Effector CD8-positive, alpha-beta T cell (primary cell): ENCODE data around the gene S100A6.
A peak's percentile ranks its signal among the peaks of the same experiment; 100 is the strongest.

Source experiments
- DNase-seq: peaks from one replicate; lab custom pipeline; 2025; lab: John Stamatoyannopoulos, UW

The S100A6 gene

GRCh38 chr1:153545067-153546055 lies 9.6 kb upstream of the S100A6 start, which contains the start of gene S100A4:
Gene S100A4, minus strand, starts transcription at chr1:153545806. Its CDS starts 1,012 bp downstream, at chr1:153544794.
- peak; percentile 68 for DNase-seq

GRCh38 chr1:153544453-153545066 lies 8.8 kb upstream of the S100A6 start:
- no peak for DNase-seq

- no peak for DNase-seq
Measured at GRCh38 chr1:153543736-153544135, 7.9 kb upstream of the S100A6 start.

- no peak for DNase-seq
Measured at GRCh38 chr1:153542956-153543711, 7.3 kb upstream of the S100A6 start.

- DNase-seq, result no peak
Measured at GRCh38 chr1:153541641-153542590, 6.1 kb upstream of the S100A6 start.

DNA sequence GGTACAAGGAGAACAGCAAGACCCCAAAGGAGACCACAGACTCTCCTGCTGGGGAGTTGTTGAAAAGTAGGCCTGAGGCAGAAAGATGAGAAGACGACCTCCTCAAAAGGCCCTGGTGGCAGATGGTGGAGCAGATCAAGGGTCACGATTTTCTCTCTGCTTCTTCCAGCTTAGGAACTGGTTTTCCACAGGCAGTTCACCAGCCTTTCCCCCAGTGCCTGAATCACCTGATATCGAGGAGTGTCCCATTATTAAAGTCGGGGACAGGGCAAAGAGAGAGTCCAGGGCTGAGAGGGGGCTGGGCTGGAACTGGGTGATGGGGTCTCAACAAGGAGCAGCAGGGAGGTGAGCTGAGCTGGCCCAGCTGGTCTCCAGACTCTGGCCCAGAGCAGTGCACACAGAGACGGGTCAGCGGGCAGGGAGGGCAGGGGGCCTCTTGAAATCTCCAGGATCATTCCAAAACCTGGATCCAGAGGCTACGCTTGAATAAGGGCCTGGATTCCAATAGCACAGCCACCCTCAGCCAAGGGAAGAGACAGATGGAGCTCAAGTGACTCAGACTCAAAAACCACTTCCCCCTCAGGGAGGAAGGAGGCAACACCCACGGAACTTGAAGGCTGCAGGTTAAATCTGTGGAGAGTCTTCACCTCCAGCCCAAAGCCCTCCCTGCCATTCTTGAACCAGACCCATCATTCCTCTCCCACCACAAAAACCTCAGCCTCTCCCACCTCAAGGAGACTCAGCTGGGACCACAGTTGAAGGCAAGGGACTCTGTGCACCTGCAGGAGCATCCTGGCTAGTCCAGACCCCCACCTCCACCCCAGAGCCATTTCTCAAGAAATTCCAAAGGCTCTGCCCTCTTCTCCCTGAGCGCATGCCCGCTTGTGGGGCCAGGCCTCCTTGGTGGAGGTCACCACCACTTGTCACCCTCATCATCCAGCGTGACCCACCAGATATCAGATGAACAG lies 4.9 kb upstream of the S100A6 start, which contains the start of gene S100A5:
Gene S100A5, minus strand, starts transcription at position 541 of the 968 bp plus-strand sequence. CDS start 743 bp downstream, outside the sequence.
- DNase-seq, result no peak

DNA sequence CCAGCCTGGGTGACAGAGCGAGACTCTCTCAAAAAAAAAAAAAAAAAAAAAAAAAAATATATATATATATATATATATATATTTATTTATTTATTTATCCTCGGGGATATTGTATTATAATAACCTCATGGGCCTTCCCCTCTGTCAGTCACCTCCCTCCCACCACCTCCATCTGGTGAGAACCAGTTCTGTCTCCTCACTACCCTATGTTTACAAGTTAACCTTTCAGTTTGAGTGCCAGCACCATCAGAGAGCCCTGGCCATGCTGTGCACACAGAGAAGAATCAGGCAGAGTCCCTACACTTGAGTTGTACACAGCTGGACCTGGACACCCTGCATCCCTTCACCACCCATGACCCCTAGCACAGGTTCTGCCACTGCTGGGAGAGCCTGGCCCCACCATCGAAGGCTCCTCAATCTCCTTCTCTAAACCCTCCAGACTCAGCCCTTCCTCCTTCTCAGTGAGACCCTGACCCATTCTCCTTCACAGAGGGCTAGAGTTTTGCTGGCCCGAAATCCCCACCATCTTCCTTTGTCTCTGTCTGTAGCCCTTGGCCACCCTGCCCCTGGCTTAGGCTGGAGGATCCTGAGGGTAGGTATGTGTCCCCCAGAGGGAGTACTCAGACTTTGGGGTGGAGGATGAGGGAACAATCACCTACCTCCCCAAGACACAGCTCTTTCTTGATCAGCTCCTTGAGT lies 3.8 kb upstream of the S100A6 start:
- DNase-seq, result no peak

- no peak for DNase-seq
Measured at GRCh38 chr1:153538315-153538821, 2.6 kb upstream of the S100A6 start.

DNA sequence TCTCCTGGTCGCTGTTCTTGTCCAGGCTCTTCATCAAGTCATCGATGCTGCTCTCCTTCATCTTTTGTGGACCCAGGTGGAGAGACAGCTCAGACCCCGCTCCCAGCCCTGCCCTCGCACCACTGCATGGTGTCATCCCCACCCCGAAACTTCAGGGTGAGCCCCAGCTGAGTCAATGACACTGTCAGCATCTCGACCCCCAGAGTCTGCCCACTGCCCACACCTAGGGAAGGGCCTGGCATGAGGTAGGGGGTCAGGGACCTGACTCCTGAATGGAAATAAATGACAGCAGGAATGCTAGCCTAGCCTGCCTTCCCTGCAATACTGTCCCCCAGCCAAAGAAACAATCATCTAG lies 1.6 kb upstream of the S100A6 start:
- DNase-seq, result no peak

GRCh38 chr1:153536671-153537375 lies 1.0 kb upstream of the S100A6 start:
- no peak for DNase-seq

DNA sequence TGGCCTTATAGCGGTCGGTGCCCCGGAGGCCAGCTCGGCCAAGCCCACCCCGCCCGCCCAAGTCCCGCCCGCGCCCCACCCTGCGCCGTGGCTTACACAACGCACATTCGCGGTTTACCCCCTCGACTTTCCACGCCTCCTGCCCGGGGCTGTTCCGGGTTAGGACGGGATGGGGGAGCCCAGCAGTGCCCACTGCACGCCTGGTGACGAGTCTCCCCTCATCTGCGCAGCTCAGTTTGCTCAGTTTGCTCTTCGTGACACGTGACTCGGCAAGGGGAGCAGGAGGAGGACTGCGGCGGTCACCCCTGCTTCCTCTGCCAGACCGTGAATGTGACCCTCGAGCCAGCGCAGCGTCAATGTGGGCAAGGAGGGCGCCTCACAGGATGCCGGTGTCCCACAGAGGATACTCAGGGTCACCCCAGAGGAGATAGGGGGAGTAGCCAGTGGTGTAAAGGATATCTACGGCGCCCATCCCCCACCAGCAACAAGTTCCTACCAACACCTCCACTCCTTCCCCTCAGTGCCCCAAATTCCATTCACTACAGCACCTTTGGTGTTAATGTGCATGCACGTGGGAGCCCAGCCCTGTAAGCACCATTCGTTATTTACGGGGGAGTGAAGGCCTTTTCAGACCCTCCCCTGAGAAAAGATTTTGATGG lies 350 bp upstream of the S100A6 start:
- DNase-seq, result peak; percentile 71

GRCh38 chr1:153534925-153535241 lies 908 bp downstream of the S100A6 start:
- no peak for DNase-seq

DNA sequence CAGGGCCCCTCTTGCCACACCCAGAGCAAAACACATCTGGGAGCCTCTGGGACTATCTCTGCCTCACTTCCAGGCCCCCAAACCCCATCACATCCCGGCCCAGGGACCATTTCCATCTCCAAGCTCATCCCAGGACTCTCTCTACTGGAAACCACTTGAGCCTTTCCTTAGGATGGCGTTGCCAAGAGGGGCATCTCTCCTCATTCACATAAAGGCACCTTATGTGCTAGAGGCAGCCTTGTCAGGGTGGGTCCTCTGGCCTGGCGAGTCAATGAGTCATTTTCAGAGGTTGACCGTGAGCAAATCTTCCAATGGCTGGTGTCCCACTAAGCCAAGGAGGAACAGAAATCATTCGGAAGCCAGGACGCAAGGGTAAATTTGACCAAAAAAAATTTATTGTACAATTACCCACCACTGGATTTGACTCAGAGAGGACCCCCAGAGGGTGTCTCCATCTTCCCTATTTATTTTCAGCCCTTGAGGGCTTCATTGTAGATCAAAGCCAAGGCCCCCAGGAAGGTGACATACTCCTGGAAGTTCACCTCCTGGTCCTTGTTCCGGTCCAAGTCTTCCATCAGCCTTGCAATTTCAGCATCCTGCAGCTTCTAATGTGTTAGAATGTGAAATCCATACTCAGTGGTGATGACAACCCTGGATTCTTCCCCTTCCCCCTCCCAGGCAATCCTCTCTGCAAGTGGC lies 1.4 kb downstream of the S100A6 start:
- DNase-seq, result no peak

- no peak for DNase-seq
Measured at GRCh38 chr1:153533689-153534201, 2.0 kb downstream of the S100A6 start.

DNA sequence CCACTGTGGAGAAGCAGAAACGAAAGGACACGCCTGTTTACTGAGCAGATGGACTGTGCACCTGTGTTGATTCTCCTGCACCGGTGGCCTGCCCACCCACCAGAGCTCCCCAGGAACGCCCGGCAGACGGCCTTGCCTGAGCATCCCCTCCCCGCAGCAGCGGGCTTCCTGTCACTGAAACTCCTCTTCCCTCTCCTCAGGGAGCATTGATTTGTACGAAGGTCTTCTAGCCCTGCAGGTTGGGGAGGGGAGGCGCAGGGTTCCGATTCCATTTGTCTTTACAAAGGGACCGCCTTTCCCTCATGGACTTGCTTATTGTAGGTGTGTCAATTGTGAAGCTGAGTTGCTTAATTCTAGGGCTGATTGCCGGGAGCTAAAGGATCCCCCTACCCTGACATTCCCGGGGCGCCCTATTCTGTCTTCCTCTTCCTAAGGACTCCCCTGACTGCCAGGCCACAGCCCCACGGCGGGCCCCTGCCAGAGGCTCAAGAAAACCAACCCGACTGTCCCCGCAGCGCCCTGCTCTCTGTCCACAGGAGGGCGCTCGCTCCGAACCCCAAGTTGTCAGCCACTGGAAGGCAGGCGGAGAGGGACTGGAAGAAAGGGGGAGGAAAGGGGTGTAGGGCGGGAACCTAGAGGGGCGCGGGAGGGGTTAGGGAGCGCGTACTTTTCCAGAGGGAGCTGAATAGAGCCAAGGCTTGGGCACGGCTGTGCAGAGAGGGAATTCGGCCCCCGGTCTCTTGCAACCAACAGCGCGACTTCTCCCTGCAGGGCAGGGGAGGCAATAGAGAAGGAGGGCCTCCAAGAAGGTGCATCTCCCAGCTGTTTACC lies 2.8 kb downstream of the S100A6 start:
- peak; percentile 66 for DNase-seq

GRCh38 chr1:153532181-153532580 lies 3.6 kb downstream of the S100A6 start:
- no peak for DNase-seq
